ENCODE results near the gene SLC1A5.

DNA sequence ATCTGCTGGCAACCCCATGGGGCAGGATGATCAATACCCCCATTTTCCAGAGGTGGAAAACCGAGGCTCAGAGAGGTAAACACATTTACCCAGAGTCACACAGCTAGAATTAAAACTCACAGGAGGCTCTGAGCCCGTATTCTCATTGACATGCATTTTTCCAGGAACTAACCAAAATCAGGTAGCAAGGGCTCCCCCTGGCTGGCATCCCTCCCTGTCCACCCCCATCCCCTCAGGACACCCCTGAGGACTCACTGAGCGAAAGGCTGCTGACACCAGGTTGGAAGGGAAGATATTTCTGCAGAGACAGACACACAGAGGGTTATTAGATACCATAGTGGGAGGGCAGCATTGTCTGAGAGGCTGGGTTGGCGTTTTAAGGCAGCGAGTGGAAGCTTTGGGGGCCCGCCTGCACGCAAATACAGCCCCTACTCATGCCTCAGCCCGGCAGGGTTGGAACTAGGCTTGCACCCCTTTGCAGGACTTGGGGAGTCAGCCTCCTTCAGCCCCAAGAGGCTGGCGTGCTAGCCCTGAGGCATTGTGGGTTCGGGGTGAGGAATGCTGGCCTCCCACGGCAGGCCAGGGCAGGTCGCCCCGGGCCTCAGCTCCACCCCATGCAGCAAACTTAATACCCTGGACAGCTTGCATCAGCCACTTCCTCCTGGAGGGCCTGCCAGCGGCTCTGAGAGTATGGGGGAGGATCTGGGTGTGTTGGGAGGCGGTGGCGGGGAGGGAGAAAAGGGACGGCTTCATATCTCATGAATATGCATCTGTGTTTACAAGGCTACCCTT, 3.9 kb downstream of the SLC1A5 start:
- TF ChIP-seq, protein P1, sequence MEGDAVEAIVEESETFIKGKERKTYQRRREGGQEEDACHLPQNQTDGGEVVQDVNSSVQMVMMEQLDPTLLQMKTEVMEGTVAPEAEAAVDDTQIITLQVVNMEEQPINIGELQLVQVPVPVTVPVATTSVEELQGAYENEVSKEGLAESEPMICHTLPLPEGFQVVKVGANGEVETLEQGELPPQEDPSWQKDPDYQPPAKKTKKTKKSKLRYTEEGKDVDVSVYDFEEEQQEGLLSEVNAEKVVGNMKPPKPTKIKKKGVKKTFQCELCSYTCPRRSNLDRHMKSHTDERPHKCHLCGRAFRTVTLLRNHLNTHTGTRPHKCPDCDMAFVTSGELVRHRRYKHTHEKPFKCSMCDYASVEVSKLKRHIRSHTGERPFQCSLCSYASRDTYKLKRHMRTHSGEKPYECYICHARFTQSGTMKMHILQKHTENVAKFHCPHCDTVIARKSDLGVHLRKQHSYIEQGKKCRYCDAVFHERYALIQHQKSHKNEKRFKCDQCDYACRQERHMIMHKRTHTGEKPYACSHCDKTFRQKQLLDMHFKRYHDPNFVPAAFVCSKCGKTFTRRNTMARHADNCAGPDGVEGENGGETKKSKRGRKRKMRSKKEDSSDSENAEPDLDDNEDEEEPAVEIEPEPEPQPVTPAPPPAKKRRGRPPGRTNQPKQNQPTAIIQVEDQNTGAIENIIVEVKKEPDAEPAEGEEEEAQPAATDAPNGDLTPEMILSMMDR (IDR thresholded peaks at IDR 0.05 in 2 of 3, conservative IDR thresholded peaks at IDR 0.05 in 1 of 3; ENCODE audit: borderline replicate concordance in 1 of 3, insufficient read depth in 1 of 3, low read depth in 2 of 3, low read length in 2 of 3): peak in 2 of 3 experiments; percentile 36 to 43; a peak in 3 of 6 replicates
- TF ChIP-seq POLR2AphosphoS5 (IDR thresholded peaks at IDR 0.05; ENCODE audit: low read depth, low read length) (peak; percentile 54; the same call in 1 of the 2 replicates), EZH2 (IDR thresholded peaks at IDR 0.05) (no peak)
- TF ChIP-seq, protein P2, sequence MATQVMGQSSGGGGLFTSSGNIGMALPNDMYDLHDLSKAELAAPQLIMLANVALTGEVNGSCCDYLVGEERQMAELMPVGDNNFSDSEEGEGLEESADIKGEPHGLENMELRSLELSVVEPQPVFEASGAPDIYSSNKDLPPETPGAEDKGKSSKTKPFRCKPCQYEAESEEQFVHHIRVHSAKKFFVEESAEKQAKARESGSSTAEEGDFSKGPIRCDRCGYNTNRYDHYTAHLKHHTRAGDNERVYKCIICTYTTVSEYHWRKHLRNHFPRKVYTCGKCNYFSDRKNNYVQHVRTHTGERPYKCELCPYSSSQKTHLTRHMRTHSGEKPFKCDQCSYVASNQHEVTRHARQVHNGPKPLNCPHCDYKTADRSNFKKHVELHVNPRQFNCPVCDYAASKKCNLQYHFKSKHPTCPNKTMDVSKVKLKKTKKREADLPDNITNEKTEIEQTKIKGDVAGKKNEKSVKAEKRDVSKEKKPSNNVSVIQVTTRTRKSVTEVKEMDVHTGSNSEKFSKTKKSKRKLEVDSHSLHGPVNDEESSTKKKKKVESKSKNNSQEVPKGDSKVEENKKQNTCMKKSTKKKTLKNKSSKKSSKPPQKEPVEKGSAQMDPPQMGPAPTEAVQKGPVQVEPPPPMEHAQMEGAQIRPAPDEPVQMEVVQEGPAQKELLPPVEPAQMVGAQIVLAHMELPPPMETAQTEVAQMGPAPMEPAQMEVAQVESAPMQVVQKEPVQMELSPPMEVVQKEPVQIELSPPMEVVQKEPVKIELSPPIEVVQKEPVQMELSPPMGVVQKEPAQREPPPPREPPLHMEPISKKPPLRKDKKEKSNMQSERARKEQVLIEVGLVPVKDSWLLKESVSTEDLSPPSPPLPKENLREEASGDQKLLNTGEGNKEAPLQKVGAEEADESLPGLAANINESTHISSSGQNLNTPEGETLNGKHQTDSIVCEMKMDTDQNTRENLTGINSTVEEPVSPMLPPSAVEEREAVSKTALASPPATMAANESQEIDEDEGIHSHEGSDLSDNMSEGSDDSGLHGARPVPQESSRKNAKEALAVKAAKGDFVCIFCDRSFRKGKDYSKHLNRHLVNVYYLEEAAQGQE (IDR thresholded peaks at IDR 0.05; ENCODE audit: low read depth): no peak

Measured in HCT116 (cell line).